HS-5 (cell line): ENCODE measurements around the gene GLCE.
"Not testable (repeated sequence)": the region's sequence is repeated elsewhere in the genome, so short reads cannot be mapped to it uniquely, and the experiment has no call there.

ENCODE experiments used
- DNase-seq: peaks from one replicate; pipeline ENCODE4 v3.0.0-alpha.2; 2012; ENCODE audit warnings: low read depth

The GLCE gene

DNA sequence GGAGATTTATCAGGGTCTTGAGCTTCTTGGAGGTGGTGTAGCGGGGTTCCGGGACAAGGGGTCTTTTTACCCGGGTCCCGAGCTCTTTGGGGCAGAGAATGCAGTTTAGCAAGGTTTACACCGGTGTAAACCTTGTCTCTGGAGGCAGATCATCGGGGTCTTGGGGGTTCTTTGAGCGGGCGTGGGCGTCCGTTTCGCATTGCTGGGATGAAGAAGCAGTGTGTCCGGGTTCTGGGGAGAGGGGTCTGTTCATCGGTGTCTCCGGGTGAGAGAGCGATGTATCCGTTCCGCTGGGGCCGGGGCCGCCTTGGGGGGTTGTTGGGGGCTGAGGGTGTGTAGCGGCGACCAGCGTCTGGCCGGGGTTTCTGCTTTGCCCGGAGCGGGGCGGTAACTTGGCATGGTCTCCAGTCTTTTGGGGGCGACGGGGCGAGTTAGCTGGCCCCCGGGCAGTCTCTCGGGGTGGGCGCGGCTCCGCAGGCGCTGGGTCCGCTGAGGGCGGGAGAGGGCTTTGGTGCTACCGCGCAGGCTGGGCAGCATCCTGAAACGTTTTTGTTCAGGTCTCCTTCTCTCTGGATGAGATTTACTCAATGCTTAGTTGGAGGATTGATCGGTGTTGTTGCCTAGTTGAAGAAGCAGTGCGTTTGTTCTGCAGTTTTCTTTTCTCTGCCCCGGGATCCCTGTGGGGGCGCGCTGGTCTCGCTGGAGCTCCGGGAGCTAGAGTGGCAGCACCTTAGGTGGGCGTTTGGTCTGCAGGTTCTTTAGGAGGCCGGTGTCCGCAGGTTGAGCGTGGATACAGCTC, 843 bp downstream of the GLCE start:
- no peak for DNase-seq

DNA sequence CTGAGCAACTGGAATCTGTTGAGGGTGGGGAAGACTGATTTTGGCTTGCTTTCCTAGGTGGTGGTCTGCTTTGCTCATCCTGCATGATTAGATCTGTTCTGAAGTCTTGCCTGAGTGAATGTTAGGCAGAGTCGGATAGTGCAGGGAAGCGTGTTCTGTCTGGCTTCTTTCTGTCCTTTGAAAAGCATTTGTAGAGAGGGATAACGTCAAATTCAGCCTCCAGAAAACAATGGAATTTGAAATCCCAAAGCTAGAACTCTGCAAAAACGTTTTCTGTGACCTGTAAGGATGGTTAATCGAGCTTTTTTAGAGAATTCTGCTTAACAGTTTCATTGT, 1.4 kb downstream of the GLCE start:
- DNase-seq, result no peak

DNA sequence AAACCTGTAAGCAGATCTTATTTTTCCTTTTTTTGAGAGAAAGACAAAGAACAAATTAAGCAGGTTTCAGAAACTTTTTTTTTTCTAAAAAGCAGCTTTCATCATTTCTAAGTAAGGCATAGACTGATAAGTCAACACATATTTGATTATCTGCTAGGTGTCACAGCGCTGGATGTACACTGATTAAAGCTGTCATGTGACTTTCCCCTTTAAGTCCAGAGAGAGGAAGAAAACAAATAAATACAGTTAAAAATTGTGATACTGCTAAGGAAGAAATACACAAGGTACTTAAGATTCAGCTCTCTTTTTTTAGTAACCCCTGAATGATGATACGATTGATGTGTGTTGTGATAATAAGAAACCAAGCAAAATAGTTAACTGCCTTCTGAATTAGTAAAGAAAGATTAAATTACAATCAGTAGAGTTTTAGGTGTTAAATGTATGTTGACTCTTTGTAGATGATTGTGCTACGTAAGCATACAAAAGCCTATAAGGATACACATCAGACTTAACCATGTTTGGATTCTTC, 2.8 kb downstream of the GLCE start:
- DNase-seq, result no peak

DNA sequence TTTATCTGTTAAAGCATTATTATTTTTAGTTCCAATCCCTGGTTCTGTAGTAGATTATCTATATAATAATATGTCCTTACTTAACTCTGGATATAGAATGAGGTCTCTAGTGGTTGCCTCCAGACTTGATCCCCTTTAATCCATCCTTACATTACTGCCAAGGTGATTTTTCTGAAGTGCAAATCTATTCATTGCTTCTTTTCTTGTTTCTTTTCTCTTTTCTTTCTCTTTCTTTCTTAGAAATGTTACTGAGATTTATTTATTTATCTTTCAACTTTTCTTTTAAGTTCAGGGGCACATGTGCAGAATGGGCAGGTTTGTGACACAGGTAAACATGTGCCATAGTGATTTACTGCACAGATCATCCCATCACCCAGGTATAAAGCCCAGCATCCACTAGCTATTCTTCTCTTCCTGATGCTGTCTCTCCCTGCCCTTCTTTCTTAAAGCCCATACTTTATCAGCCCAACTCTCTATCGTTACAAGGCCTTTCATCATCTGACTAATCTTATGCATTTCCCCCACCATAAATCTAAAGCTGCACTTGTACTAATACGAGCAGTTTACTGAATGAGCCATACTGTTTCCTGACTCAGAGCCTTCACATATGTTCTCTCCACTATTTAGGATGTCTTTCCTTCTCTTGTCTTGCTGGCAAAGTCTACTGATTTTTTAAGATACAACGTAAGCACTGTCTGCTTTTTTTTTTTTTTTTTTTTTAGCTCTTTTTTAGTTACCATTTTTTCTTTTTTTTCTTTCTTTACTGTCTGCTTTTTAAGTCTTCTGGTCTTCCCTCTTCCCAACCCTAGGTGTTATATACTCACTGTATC, 4.6 kb downstream of the GLCE start:
- peak; percentile 35 for DNase-seq

DNA sequence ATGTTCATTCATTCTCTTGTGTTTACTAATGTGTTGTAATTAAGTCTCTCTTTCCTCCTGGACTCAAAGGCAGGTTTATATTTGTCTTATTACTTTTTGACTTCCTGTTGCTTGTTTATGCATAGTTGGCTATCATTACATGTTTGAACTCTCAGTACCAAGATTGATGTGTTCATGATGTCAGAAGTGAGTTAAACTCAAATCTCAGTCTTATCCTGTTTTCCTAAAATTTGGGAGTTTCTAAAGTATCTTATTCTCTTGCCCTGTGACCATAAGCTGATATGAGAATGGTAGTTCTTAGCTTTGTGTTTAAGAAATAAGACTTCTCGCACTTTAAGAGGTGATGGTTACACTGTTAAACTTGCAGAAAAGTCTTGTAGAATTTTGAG, 5.2 kb downstream of the GLCE start:
- DNase-seq, result no peak

DNA sequence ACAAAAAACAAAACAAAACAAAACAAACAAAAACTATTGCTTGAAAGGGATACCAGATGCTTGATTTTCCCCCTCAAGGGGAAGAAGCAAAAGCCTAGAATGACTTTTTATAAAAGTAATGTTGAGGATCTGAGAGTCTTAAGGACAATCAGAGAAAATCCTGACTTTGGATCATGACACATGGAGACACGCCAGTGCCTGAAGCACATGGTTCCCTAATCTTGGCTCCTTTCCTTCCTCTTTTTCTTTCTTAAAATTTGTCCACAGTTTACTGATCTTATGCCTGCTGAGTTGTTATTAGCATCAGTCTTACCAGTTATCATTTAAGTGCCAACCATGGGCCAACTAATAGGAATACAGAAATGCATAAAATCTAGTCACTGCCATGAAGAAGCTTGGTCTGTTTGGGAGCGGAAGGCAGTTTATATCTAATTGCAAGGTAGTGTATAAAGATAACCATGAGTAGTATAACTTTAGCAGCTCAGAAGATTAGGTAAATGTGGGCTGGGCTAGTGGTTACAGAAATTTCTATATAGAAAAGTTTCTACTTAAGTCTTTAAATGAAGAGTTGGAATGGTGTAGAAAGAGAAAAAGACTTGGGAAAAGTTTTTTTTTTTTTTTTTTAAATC, 6.9 kb downstream of the GLCE start:
- no peak for DNase-seq

DNA sequence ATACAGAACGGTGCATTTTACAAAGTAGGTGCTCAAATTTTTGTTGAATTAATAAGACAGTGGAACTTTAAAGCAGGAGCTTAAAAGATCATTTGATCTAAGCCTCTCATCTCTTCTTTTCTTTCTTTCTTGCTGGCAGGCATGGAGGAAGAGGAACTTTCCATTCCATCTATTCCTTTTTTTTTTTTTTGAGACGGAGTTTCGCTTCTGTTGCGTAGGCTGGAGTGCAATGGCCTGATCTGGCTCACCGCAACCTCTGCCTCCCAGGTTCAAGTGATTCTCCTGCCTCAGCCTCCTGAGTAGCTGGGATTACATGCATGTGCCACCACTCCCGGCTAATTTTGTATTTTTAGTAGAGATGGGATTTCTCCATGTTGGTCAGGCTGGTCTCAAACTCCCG, 7.9 kb downstream of the GLCE start:
- not testable (repeated sequence) for DNase-seq

DNA sequence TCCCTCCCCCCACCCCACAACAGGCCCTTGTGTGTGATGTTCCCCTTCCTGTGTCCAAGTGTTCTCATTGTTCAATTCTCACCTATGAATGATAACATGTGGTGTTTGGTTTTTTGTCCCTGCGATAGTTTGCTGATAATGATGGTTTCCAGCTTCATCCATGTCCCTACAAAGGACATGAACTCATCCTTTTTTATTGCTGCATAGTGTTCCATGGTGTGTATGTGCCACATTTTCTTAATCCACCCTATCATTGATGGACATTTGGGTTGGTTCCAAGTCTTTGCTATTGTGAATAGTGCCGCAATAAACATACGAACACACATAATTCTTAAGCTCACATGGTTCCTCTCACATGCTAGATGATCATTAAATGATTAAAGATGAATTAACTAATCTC, 9.1 kb downstream of the GLCE start:
- not testable (repeated sequence) for DNase-seq

DNA sequence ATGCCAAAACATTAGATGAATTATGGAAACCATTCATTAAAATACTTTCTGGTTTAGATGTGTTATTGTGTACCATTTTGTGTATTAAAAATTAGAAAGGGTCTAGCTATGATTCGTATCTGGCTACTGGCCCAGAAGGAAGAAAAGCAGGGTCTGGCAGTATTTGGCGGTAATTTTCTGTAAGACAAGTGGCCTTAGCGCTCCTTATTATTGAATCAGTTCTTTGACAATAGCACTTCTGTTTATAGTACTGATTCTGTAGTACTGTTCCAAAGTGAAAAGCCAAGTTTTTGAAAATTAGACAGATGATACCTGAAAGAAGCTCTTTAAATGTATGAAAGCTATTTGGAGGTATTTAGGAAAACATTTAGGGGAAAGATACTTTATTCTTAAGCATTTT, 10.2 kb downstream of the GLCE start:
- no peak for DNase-seq

DNA sequence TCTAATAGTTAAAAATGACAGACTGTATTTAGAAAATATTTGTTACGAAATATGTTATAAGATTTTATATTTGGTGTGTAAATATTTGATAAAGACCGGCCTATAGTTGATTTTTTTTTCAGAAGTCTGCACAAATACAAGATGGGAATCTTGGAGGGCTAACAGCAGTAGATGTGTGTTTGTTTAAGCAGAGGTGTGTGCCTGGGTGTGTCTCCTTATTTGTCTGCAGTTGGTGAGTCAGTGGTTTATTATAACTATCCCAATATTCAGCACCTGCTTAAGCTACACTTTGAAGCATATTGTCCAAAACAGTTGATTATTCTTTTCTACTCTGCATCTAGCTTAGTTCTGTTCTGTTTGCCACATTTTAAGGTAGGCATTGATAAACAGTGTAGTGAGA, 12.4 kb downstream of the GLCE start:
- DNase-seq, result no peak

DNA sequence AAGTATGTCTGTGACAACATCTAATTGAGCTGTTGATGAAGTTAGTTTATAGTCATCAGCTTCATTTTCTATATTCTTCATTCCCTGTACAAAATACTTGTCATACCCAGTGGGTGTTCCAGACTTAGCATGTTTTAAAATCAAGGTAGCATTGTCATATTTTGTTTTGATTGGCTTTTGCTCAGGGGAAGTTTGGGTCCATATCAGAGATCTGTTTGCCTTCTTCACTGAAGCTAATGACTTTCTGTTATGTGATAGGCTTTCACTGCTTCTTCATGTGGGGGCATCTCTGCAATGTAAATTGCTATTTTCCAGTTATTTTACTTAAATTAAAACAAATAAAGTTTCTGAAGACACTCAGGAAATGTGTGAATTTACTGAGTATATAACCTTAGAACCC, 15.1 kb downstream of the GLCE start:
- no peak for DNase-seq

DNA sequence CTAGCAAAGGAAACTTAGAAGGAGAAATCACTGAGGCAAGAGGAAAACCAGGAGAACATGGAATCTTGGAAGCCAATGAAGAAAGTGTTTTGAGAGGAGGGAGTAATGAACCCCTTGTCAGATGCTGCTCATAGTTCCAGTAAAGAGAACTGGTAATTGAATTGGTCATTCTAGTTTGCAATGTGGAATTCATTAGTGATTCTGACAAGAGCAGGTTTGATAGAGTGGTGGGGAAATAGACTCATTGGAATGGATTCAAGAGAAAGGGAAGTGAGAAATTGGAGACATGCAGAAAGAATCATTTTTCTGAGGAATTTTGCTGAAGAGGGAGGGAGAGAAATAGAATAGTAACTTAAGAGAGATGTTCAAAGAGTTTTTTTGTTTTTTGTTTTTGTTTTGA, 21.0 kb downstream of the GLCE start:
- DNase-seq, result no peak

DNA sequence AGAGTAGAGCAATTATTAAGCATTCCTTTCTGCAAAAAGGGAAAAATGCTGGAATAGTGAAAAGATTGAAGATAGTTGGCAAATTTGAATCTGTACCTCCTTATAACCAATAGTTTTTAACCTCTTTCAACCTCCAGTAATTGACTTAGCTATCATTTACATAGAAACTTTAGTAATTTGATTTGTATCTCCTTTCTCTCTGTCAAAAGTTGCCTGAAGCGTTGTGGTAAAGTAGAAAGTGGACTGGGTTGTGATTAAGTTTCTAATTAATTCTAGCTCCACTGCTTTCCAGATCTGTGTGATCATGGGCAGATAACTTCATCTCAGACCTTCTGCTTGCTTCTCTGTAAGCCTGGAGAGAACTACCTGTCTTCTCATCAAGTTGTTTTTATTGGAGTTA, 24.8 kb downstream of the GLCE start:
- DNase-seq, result no peak

DNA sequence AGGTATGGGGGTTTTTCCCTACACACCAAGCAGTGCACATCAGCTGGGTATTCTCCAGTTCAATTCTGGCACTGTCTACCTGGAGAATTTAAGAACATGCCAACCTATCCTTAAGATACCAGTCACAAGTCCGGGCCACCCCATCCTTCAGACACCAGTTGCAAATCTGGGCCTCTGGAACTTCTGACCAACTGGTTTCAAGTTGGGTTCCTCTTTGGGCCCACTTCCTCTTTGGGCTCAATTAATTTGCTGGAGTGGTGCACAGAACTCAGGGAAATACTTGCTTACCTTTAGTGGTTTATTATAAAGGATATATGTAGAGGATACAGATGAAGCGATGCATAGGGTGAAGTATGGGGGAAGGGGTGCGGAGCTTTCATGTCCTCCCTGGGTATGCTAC, 25.3 kb downstream of the GLCE start:
- DNase-seq, result no peak

DNA sequence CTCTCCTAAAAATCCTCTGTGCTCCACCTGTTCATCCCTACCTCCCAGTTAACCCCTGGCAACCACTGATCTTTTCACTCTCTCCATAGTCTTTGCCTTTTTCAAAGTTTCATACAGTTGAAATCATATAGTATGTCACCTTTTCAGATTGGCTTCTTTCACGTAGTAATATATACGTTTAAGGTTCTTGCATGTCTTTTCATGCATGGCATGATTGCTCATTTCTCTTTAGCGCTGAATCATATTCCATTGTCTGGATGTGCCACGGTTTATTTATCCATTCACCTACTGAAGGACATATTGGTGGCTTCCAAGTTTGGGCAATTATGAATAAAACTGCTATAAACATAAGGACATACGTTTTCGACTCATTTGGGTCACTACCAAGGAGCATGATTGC, 28.7 kb downstream of the GLCE start:
- DNase-seq, result no peak

DNA sequence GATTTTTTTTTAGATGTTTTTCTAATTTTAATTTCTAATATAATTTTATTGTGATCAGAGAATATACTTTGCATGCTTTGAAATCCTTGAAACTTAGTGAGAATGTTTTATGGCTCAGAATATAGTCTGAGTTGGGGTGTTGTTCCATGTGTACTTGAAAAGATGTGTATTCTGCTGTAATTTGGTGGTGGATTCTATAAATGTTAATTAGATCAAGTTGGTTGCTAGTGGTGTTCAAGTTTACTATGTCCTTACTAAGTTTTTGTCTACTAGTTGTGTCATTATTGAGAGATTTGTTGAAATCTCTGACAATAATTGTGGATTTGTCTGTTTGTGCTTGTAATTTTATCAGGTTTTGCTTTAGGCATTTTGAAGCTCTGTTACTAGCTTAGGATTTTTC, 29.7 kb downstream of the GLCE start:
- no peak for DNase-seq

DNA sequence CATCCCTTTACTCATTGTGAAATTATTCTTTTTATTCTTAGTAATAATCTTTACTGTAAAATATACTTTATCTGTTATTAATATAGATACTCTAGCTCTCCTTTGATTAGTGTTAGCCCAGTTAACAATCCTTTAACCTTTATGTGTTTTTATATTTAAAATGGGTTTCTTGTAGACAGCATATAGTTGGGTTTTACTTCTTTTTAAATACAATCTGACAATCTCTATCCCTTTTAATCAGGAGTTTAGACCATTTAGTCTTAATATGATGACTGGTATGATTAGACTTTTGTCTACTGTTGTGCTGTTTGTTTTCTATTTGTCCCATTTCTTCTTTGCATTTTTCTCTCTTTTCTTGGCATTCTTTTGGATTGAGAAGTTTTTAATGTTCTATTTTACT, 30.1 kb downstream of the GLCE start:
- DNase-seq, result no peak

DNA sequence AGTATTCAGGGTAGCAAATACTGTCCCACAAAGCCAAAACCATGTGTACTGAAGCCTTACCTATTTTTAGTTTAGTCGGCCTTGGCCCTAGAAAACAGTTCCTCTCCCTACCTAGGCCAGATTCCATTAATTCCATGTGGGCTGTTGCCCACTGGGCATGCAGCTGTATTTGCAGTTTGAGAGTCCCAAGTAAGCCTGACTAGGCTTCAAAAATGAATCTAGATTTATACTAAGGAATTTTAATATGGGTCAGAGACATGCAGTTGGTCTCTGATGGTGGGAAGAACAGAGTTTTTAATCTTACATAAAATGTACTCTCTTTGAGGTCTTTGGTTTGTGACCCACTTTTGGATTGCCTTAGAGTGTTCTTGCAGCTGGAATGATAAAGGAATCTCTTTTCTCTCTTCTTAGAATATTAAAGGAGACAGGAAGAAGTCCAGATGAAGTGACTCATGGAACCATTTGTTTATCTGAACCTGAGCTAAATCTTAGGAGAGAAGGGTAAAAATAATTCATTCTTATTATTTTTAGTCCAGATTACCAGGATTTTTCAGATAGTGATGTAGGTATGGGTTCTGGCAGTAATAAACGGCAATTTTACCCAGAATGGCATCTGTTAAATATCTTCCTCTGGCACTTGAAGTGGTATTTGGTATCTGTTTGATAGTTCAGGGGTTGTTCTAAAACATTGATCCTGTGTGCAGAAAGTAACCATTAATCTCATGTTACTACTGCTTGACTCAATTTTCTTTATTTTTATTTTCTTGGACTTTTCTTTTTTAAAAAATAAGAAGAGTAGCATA, 33.8 kb downstream of the GLCE start:
- no peak for DNase-seq

DNA sequence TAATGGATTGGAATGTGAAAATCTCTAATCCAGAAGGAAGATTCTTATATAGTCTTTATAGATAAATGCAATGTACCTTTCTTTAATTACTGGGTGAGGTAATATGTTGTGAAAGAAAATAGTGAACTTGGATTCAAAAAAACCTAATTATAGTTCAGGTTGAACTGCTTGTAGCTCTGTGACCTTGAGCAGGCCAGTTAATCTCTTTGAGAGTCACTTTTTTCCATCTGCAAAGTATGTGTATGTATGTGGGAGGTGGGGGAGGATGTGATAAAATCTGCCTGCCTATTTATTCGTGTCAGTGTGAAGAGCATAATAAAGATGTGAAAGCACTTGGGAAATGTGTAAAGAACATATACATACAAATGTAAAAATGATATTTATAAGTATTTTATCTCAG, 34.4 kb downstream of the GLCE start:
- no peak for DNase-seq

DNA sequence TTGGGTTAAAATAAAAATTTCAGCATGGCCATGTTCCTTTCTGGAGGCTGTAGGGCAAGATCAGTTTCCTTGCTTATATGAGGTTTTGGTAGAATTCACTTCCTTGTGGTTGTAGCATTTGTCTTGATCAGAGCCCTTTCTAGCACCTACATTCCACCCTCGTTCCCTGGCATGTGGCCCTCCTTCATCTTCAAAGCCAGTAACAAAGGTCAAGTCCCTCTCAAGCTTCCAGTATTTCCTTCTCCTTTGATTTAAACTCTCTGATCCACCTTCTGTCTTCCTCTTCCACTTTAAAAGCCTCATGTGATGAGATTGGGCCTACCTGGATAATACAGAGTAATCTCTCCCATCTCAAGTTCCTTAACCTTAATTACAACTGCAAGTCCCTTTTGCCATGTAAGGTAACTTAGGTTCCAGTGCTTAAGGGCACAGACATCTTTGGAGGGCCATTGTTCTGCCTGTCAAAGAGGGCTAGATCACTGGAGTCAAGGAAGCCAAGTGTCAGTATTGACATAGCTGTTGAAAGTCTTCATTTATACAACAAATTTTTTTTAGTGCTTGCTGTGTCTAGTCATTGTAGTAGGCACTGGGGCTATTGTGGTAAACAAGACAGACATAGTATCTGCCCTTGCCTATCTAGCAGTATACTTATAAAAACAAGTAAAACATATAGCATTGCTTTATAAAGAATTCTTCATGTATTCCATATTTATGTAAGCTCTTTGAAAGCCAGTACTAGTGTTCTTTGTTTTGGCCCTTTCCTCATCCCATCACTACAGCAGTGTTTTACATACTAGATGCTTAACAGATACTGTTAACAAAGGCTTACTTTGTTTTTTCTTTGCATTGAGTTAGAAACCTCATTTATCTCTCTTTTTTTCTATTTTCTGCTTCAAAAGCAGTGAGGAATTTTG, 40.7 kb downstream of the GLCE start:
- DNase-seq, result no peak

DNA sequence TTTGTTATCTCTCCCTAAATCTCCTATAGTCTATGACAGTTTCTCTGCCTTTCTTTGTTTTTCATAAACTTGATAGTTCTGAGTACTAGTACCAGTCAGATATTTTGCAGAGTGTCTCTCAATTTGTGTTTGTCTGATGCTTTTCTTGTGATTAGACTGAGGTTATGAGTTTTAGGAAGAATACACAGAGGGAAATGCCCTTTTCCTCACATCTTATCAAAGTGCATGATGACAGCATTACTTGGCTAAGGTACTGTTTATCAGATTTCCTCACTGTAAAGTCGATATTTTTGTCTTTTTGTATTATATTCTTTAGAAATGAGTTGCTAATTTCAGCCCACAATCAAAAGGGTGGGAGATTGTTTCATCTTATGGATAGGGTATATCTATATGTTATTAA, 45.6 kb downstream of the GLCE start:
- DNase-seq, result no peak
